ENCODE measurements around the gene RGCC.

GRCh38 chr13:41471785-41472184 is 14.4 kb downstream of the RGCC start:
- no peak for TF ChIP-seq POLR2A (IDR thresholded peaks at IDR 0.05)
- no peak for TF ChIP-seq POLR2AphosphoS5 (IDR thresholded peaks at IDR 0.05)

All from spleen (tissue), 3 donors.